GM19025 (cell line): ENCODE data around the gene ADRA1B.
"Not testable (repeated sequence)": the region's sequence is repeated elsewhere in the genome, so short reads cannot be mapped to it uniquely, and the experiment has no call there.

Source experiments
- ATAC-seq: cut with Tn5 transposase; IDR thresholded peaks from one replicate; pipeline ENCODE4 v1.9.1; 2021; ENCODE audit warnings: mild to moderate bottlenecking, low read depth, moderate library complexity; ENCODE audit not compliant: unreplicated experiment

ADRA1B gene

DNA sequence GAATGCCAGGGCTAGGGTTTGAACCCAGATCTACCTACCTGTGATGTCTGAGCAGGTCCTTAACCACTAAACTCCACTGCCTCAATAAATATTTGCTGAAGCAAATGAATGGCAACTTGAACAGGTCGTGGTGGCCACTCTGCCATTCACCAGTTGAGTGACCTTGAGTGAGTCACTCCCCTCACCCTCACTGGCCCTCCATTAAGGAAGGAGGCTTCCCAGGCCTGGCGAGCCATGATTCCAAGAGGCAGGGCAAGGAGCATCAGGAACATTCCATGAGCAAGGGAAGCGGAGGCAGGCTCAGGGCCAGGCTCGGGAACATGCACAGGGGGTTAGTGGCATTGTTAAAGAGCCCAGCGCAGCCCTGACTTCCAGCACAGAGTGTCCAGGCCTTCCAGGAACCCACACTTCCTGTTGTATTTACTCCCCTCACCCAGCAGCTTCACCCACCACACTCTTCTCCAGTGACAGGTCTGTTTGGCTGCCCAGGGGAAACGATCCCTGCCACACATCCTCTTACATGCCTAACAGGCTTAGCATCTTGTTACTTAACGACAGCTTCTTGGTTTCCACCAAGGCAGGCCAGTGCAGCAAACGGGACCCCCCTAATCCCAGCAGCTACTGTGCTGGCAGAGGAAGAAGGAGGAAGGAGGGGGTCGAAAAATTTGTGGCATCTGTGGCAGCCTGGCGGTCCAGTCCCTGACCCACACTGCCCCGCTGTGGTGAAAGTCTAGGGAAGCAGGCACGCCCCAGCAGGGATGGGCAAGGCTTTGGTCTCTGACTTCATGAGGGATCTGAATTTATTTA lies 49.0 kb downstream of the ADRA1B start:
- ATAC-seq, result no peak

DNA sequence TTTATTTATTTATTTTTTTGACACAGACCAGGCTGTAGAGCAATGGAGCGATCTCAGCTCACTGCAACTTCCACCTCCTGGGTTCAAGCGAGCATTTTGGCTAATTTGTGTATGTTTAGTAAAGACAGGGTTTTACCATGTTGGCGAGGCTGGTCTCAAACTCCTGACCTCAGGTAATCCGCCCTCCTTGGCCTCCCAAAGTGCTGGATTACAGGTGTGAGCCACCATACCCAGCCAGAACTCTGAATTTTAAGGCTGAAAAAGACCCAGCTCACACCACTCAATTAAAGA lies 49.5 kb downstream of the ADRA1B start:
- not testable (repeated sequence) for ATAC-seq

DNA sequence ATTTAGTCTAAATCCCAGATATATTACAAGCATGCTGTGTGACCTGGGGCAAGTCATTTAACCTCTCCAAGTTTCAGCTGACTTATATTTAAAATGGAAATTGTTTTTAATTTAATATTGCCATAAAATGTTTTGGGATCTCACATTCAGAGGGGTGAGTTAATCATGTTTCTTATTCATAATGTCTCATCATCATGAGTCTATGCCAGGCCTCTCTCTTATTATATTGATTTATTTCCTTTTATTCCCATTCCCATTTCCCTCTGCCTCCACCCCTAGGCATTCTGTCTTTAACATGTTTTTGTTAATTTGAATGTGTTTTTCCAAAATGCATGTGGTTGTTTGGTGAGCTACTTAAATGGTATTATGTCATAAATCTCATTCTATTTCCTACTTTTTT lies 53.7 kb downstream of the ADRA1B start:
- ATAC-seq, result no peak

DNA sequence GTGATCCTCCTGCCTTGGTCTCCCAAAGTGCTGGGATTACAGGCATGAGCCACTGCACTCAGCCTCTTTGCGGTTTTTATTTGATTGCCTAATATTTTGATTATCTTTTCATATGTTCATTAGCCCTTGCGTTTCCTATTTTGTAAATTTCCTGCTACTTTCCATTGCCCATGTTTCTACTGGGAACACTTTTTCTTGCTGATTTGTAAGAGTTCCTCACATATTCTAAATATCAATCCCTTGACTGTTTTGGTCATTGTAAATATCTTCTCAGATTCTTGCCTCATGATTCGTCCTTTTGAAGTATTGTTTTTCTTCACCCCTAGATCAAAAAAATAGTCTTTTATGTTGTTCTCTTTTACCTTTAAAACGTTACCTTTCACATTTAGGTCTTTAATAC lies 54.8 kb downstream of the ADRA1B start:
- ATAC-seq, result no peak

DNA sequence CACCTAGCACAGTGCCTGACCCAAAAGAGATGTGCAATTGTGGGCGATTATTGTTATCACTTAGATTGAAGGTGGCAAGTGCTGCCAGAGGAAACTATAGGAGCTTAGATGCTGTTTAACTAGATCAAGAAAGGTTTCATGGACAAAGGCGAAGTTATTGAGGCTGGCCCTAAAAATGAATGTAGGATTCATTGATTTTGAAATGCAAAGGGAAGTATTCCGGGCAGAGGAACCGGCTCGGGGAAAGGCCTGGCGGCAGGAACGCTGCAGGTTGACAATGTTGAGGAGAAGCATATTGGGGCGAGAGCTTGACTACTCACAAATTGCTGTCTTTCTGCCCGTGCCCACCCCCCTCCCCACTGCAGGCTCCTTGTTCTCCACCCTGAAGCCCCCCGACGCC lies 55.2 kb downstream of the ADRA1B start:
- no peak for ATAC-seq

DNA sequence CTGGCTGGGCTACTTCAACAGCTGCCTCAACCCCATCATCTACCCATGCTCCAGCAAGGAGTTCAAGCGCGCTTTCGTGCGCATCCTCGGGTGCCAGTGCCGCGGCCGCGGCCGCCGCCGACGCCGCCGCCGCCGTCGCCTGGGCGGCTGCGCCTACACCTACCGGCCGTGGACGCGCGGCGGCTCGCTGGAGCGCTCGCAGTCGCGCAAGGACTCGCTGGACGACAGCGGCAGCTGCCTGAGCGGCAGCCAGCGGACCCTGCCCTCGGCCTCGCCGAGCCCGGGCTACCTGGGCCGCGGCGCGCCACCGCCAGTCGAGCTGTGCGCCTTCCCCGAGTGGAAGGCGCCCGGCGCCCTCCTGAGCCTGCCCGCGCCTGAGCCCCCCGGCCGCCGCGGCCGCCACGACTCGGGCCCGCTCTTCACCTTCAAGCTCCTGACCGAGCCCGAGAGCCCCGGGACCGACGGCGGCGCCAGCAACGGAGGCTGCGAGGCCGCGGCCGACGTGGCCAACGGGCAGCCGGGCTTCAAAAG lies 55.7 kb downstream of the ADRA1B start:
- ATAC-seq, result no peak

DNA sequence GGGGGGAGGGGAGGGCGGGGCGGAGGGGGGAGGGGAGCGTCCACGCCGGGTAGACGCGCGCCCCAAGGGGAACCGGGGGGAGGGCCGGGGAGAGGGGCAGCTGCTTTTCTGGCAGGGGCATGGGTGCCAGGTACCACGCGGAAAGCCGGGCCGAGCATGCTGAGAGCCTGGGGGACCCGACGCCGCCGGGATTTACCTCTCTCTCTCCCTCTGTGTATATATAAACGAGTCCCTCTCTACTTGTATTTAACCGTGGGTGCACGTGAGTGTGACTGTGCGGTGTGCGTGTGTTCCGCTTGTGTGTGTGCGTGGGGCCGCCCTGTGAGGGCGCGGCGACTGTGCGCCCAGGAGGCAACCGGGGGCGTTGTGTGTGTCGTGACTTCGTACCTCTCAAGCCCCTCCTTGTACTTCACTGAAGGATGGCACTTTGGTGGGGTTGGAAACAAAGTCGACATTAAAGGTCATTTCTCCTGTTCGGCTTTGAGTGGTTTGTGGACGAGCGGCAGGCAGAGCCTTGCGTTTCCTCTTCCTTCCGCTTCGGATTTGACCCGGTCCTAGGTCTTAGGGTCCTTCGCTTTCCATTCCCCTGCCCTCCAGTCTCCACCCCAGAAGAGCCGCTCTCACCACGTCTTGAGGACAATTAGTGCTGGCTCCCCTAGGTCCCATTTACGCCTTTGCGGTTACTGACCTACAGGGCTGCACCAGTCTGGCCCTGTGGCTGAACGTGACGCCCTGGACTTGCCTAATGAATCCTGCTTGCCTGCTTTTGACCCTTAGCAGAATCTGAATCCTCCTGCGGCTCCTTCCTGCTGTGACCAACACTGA lies 56.5 kb downstream of the ADRA1B start:
- no peak for ATAC-seq

DNA sequence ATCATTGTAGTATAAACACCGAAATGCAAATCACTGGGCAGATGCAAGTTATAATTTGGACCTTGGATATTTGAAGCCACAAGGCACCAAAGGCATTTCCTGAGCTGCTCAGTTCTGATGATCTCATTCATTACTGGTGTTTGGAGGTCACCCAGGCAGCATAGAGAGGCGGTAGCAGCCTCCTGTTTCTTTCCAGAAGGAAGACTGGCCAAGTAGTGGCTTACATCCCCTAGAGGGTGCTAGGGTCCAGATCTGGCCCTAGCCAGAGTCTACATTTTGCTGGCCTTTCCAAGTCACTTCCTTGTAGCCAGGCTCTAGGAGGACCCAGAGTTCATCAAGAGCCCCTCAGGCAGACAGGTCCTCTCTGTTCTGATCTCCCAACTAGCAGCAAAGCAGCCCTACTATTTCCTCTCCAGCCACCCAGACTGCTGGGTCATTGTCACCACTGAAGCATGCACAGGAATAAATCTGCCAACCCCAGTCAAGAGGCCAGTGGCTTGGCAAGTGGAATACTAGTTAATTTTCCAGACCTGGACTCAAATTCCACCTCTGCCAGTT lies 59.3 kb downstream of the ADRA1B start:
- no peak for ATAC-seq

DNA sequence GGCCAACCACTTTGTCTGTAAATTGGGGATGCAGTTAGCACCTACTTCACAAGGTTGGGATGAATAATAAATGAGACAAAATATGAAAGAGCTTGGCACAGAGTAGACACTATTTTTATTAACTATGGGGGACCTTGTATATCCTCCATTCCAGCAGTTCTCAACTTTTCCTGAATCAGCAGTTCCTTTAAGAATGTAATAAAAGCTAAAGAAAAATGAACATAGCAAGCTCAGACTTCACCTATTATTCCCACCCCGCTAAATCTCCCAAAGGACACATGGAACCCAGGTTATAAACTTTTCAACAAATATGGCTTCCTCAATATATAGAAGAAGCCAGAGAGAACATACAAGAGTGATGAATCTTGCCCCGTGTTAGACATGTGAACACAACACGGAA lies 60.6 kb downstream of the ADRA1B start:
- no peak for ATAC-seq

DNA sequence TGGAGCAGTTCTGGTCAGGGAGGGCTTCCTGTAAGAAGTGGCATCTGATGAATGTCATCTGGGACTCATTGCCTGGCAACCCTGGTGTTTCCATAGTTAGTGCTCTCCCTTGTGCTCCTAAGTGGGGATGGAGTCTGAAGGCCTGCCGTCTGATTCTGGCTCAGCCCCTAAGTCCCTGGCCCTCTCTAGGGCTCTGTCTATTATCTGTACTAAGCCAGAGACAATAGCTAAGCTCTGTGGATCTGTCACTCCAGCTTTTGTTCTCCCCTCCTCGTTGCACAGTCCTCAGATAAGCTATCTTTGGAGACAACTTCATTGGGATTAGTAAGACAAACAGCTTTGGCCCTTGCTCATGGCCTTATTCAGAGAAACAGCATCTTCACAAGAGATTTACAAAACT lies 62.1 kb downstream of the ADRA1B start:
- no peak for ATAC-seq

DNA sequence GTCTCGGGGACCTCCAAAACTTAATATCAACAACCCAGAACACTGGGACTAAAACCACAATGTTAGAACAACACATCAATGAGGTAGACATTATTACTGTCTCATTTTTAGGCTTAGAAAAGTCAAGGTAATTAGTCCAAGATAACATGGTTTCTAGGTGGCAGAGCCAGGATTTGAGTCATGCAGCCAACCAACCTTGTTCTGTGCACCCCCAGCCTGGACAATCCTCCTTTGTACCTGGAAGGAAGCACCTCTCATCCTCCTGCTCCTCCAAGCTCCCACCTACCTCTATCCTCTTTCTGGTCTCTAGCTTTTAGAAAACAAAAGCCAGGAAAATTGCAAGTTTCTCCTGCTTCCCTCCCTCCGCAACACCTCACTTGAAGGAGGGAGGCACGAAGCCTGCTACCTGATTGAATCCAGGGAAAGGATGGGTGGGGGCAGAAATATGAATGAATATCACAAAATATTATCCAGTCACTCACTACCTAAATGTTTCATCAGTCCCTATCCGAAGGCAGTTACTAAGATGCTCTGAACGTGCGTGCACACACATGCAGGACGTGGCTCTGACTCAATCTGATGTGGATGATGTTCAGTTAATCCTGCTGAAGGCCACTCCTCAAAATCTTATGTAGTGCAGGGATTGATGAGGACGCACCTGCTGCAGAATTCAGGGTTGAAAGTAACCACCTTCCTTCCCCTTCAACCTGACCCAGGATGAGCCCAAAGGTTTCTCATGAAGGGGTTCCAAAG lies 66.3 kb downstream of the ADRA1B start:
- ATAC-seq, result no peak

DNA sequence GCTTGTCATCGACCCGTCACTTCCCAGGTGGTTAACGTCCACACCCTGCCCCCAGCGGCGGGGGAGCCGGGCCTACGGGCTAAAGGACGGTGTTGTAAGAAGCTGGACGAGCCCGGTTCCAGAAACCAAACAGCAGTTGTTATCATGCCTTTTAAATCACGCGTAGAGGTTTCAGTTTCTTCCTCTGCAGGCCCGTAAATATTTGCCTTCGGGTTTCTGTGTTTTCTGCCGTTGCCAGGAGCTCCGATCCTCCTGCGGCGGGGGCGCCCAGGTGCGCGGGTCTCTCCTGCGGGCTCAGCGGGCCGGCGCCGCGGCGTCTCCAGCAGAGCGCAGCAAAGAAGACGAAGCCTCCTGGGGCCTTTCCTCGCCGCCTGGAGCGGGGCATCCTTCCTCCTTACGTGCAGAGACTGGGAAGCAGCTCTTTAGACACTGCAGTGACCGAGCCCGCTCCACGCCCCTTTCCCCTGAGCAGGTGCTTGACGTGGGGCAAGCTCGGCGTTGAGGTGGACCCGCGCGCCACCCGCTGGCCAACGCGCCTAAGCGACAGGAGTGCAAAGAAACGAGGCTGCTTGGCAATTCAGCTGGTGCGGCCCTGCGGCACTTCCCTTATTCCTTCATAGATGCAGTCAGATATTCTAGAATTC lies 70.9 kb downstream of the ADRA1B start:
- ATAC-seq, result peak; percentile 93

DNA sequence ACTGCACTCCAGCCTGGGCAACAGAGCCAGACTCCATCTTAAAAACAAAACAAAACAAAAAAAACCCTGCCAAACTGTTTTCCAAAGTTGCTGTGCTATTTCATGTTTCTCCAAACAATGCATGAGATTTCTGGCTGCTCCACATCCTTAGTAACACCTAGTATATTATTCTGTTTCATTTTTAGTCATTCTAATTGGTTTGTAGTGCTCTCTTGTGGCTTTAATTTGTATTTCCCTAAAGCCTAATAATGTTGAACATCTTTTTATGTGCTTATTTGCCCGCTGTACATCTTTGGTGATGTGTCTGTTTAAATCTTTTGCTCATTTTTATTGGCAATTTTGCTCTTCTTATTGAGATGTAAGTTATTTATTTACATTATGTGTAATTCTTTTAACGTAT lies 74.2 kb downstream of the ADRA1B start:
- no peak for ATAC-seq

DNA sequence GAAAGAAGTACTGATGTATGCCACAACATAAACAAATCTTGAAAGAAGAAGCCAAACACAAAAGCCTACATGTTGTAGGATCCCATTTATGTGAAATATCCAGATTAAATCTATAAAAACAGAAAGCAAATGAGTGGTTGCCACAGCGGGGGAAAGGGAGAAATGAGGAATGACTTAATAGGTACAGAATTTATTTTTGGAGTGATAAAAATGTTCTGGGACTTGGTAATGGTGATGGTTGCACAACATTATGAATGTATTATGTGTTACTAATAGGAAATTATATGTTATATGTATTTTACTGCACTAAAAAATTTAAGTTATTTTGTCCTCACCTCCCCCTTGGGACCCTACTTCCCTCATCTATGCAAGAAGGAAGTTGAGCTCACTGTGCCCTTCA lies 76.3 kb downstream of the ADRA1B start:
- no peak for ATAC-seq

DNA sequence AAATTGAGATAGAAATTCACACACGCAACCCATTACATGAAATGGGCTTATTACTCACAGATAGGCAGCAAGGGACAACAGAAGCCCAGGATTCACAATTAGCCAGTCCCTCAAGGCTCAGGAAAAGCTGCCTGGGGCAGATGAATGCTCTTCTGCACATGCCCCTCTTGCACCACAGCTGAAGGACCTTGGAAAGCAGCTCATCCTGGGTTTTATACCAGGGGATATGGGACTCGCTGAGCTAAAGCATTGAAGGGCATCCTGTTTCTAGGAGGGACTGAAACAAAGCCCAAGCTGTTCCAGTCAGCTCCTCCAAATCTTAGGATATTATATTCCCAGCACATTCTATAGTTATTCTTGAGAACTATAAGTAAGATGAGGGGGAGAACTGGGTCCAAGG lies 76.9 kb downstream of the ADRA1B start:
- no peak for ATAC-seq

DNA sequence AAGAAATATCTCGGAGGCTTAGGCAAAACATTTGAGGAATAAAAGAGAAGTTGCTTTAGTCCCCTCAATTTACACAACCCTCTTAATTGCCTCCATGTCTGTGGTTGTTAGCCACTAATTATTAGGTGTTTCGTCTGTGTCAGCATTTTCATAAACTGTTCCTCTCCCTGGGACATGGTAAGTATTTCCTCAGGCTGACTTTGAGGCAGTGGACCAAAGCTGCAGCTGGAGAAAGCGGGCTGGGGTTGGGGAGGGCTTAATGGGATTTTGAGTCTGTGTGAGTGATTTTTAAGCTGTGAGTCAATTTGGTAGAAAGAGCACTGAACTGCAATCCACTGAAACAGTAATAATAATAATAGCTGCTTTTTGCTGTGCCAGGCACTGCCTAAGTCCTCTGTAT lies 79.6 kb downstream of the ADRA1B start:
- ATAC-seq, result no peak

DNA sequence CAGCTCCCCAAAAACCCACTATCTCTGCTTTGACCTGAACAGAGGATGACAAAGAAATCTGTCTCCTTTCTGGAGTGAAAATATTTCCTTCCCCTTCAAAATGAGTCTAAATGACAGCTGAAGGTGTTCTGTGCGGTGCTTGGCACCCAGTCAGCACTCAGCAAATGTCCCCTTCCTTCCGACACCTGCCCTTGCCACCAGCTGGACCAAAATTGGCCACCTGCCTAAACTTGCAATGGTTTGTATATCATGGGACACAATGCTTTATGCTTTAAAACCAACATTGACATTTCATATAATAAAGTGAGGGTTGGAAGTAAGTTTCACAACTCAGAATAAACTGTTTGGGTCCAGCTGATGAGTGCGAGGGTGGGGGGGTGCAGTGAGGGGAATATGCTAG lies 85.2 kb downstream of the ADRA1B start:
- no peak for ATAC-seq

DNA sequence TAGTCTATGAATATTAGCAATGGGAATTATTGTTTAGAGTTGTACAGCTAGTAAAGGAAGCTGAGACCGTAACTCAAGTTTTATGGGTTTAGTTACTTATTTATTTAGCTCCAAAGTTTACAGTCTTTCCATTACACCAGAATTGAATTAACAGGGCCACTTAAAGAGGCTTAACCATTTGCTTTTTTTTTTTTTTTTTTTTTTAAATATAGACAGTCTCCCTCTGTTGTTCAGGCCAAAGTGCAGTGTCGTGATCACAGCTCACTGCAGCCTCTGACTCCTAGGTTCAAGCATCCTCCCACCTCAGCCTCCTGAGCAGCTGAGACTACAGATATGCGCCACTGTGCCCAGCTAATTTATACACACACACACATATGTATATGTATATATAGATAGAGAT lies 91.2 kb downstream of the ADRA1B start:
- no peak for ATAC-seq

DNA sequence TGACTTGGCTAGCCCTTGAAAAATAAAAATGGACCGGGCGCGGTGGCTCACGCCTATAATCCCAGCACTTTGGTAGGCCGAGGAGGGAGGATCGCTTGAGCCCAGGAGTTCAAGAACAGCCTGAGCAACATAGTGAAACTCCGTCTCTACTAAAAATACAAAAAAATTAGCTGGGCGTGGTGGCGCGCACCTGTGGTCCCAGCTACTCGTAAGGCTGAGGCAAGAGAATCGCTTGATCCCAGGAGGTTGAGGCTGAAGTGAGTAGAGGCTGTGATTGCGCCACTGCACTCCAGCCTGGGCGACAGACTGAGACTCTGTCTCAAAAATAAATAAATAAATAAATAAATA lies 92.2 kb downstream of the ADRA1B start:
- ATAC-seq, result not testable (repeated sequence)

DNA sequence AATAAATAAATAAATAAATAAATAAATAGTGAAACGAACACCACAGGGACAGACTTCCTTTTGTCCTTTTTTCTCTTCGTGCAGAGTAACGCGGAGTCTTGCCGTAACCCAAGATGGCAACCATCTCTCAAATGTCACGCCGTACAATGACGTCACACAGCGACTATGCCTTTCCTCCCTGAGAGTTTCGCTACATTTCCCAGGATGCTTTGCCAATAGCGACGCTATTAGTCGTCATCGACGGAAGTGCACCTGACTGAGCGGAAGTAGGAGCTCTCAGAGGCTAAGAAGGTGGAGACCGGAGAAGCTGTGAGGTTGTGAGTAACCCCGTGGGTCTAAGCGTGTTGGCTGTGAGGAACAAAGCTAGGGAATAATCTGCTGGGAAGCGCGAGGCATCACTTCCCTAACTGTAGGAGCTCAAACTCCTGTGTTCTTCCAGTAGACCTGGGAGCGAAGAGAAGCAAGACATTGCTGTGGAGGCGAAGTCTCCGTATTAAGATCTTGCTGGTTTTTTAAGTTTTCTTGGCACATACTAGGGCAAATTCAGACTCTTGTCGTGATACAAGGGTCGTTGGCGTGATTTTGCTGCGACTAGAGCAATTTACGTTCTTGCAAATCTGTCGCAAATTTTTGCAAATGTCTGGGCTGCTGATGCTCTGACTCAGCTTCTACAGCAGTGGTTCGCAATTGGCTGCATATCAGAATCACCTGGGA lies 92.8 kb downstream of the ADRA1B start, which contains the start of gene TTC1:
TSS of gene TTC1 (plus strand) at position 263 of the 714 bp plus-strand sequence. CDS start 1,390 bp downstream, outside the sequence.
- peak; percentile 100 for ATAC-seq
